K562 (cell line): Measurements from ENCODE around the gene ADAM10. TPM values are rescaled to one million over a fixed set of nuclear protein-coding genes. Genes with fewer than 3 reads are reported as not detected.

Experiments
- ATAC-seq: fragments of 200-7000 bp; cut with Tn5 transposase; 3 replicates; pipeline ENCODE4 v1.9.1; 2020; ENCODE audit warnings: moderate library complexity
- BruUV-seq: library from RNA; stranded (reverse); fragments of 400-500 nt; replicated peaks from 2 replicates; lab custom pipeline; 2021; lab: Mats Ljungman, UMichigan
- CTCF ChIA-PET: fragments of 300-600 bp; formaldehyde crosslinking; extraction: SDS; loops from one replicate; lab custom pipeline; 2021; ENCODE audit warnings: low intra/inter-chr PET ratio; lab: Yijun Ruan, JAX
- POLR2A ChIA-PET: fragments of 300-600, 350-650 bp; sonication (Branson Sonifier 250); formaldehyde crosslinking; extraction: SDS; loops from one replicate; lab custom pipeline; 2021; ENCODE audit warnings: antibody characterized with exemption, inconsistent platforms; lab: Yijun Ruan, JAX
- DNase-seq, 4 experiments: peaks; one replicate each; pipeline versions ENCODE4 v3.0.0 to v3.0.0-alpha.2; 2011 to 2018; ENCODE audit warnings: low spot score in 3 of 4, mixed read lengths in 3 of 4; ENCODE audit errors: extremely low read depth in 1 of 4
- FAIRE-seq: peaks from 2 replicates; lab custom pipeline; 2011; peaks lifted over from hg19 to GRCh38; lab: Jason Lieb, UNC
- H2AFZ ChIP-seq: 2 replicates; pipeline ENCODE4 v1.6.0; 2011; ENCODE audit warnings: low read depth, low read length, control low read depth, inconsistent platforms
- H3K27ac ChIP-seq: fragments of 200-600 bp; 3 replicates; pipeline ENCODE4 v1.8.0; 2011; ENCODE audit warnings: low read depth, mild to moderate bottlenecking, control low read depth, inconsistent platforms, low read length, moderate library complexity, mixed read lengths; ENCODE audit errors: extremely low read depth
- H3K27me3 ChIP-seq, 2 experiments: fragments of 300-600 bp in 1 of 2; 2 replicates in 1 of 2; 3 replicates in 1 of 2; pipeline versions ENCODE4 v1.6.0 to v1.8.0; 2011; ENCODE audit warnings: inconsistent platforms in 2 of 2, low read length in 2 of 2, mild to moderate bottlenecking in 1 of 2, mixed read lengths in 1 of 2, moderate library complexity in 1 of 2; ENCODE audit not compliant: control insufficient read depth in 2 of 2, insufficient read depth in 2 of 2
- H3K36me3 ChIP-seq: fragments of 300-600 bp; 3 replicates; pipeline ENCODE4 v1.8.0; 2011; ENCODE audit warnings: mild to moderate bottlenecking, low read length, inconsistent platforms; ENCODE audit not compliant: control insufficient read depth, insufficient read depth
- H3K4me1 ChIP-seq, 2 experiments: fragments of 200-600 bp in 1 of 2; replicated peaks in 1 of 2; 2 replicates in 1 of 2; 3 replicates in 1 of 2; pipeline versions ENCODE4 v1.5.1 to v1.8.0; 2011; ENCODE audit warnings: inconsistent platforms in 2 of 2, low read length in 2 of 2, mild to moderate bottlenecking in 1 of 2, mixed read lengths in 1 of 2, moderate library complexity in 1 of 2; ENCODE audit not compliant: control insufficient read depth in 2 of 2, insufficient read depth in 2 of 2
- H3K4me2 ChIP-seq: 2 replicates; pipeline ENCODE4 v1.6.1; 2011; ENCODE audit warnings: low read length, control low read depth, inconsistent platforms, mixed read lengths; ENCODE audit not compliant: insufficient read depth
- H3K4me3 ChIP-seq: fragments of 200-600 bp; sonication (generic), shearing (Covaris generic); 2 replicates; pipeline ENCODE4 v1.5.1; 2016; ENCODE audit warnings: control low read depth, inconsistent platforms
- H3K79me2 ChIP-seq: fragments of 200-600 bp; 3 replicates; pipeline ENCODE4 v1.8.0; 2011; ENCODE audit warnings: low read length, inconsistent platforms; ENCODE audit not compliant: control insufficient read depth, insufficient read depth
- H3K9ac ChIP-seq, 2 experiments: 2 replicates each; pipeline versions ENCODE4 v1.6.0 to v1.6.1; 2011; ENCODE audit warnings: low read depth in 2 of 2, low read length in 2 of 2, control low read depth in 1 of 2, inconsistent platforms in 1 of 2, mild to moderate bottlenecking in 1 of 2, mixed read lengths in 1 of 2; ENCODE audit not compliant: insufficient read depth in 1 of 2
- H3K9me1 ChIP-seq: one replicate; pipeline ENCODE4 v1.6.0; 2011; ENCODE audit warnings: inconsistent platforms, mild to moderate bottlenecking, low read length, moderate library complexity; ENCODE audit not compliant: control insufficient read depth, insufficient read depth
- H3K9me3 ChIP-seq: replicated peaks from 2 replicates; pipeline ENCODE4 v1.5.1; 2011; ENCODE audit warnings: low read depth, low read length, inconsistent platforms; ENCODE audit not compliant: control insufficient read depth, insufficient read depth
- H4K20me1 ChIP-seq: replicated peaks from 2 replicates; pipeline ENCODE4 v1.6.1; 2011; ENCODE audit warnings: low read length, inconsistent platforms, mixed read lengths; ENCODE audit not compliant: control insufficient read depth, insufficient read depth
- CCAR2 ChIP-seq: fragments of 200-400 bp; formaldehyde crosslinking; IDR thresholded peaks from 2 replicates; pipeline ENCODE4 v1.6.1; 2017; ENCODE audit warnings: mild to moderate bottlenecking, low read depth, low read length
- FOS ChIP-seq: IDR thresholded peaks from 3 replicates; pipeline ENCODE4 v1.6.1; 2011; ENCODE audit not compliant: insufficient read length; ENCODE audit errors: extremely low read depth
- KLF16 ChIP-seq: IDR thresholded peaks from 2 replicates; pipeline ENCODE4 v1.6.1; 2016; ENCODE audit warnings: antibody characterized with exemption
- NEUROD1 ChIP-seq: fragments of 150-350 bp; IDR thresholded peaks from 2 replicates; pipeline ENCODE4 v1.6.1; 2014; ENCODE audit warnings: borderline replicate concordance, low read length, low read depth; ENCODE audit not compliant: partially characterized antibody
- NFATC3 ChIP-seq: fragments of 450-650 bp; IDR thresholded peaks from 2 replicates; pipeline ENCODE4 v1.6.1; 2017; ENCODE audit warnings: mild to moderate bottlenecking
- PYGO2 ChIP-seq: fragments of 450-650 bp; IDR thresholded peaks from 2 replicates; pipeline ENCODE4 v1.6.1; 2016; ENCODE audit warnings: mild to moderate bottlenecking, missing genetic modification characterization, moderate library complexity, missing compliant biosample characterization
- SNIP1 ChIP-seq: fragments of 450-650 bp; IDR thresholded peaks from 2 replicates; pipeline ENCODE4 v1.7.1; 2017; ENCODE audit warnings: low read depth, mild to moderate bottlenecking
- TCF3 ChIP-seq: sonication (generic); formaldehyde crosslinking; IDR thresholded peaks from 2 replicates; pipeline ENCODE4 v1.4.0; 2020; ENCODE audit warnings: mild to moderate bottlenecking, missing genetic modification reagents
- TSC22D4 ChIP-seq: fragments of 450-650 bp; IDR thresholded peaks from 2 replicates; pipeline ENCODE4 v1.6.1; 2016; ENCODE audit warnings: missing genetic modification characterization, missing biosample characterization, control low read depth
- ZNF174 ChIP-seq: fragments of 250-450 bp; sonication (Bioruptor Pico); IDR thresholded peaks from 2 replicates; pipeline ENCODE4 v1.4.0; 2020; ENCODE audit warnings: mild to moderate bottlenecking
- ZNF277 ChIP-seq: fragments of 250-450 bp; sonication (Bioruptor Pico); IDR thresholded peaks from 2 replicates; pipeline ENCODE4 v1.8.0; 2022; ENCODE audit warnings: inconsistent platforms, mild to moderate bottlenecking, moderate library complexity, borderline replicate concordance
- ZNF436 ChIP-seq: fragments of 250-450, 450-650 bp; sonication (Bioruptor Pico); formaldehyde crosslinking; IDR thresholded peaks from 2 replicates; pipeline ENCODE4 v1.7.0; 2020; ENCODE audit warnings: mild to moderate bottlenecking
- ZNF639 ChIP-seq, 2 experiments: fragments of 200-800 bp in 1 of 2; sonication (Bioruptor generic) in 1 of 2; sonication (generic) in 1 of 2; formaldehyde crosslinking in 1 of 2; IDR thresholded peaks in 1 of 2; conservative IDR thresholded peaks in 1 of 2; 2 replicates each; pipeline versions ENCODE4 v1.5.0 to v1.6.1; 2016 to 2020; ENCODE audit warnings: missing compliant biosample characterization in 1 of 2, missing genetic modification characterization in 1 of 2, missing genetic modification reagents in 1 of 2
- WGBS: fragments of 100-300 bp; shearing (Covaris generic); methylation state at CpG from one replicate; pipeline ENCODE4 v1.1.6; 2016; ENCODE audit warnings: low coverage, mixed read lengths; ENCODE audit not compliant: insufficient coverage; ENCODE audit errors: missing lambda C conversion rate; 5-methylcytosine and 5-hydroxymethylcytosine counted together
- in situ Hi-C: fragments of 300-500 bp; cut with MboI; formaldehyde crosslinking; loops from 4 replicates; pipeline ENCODE4 v1.15.0; 2018; ENCODE audit warnings: inconsistent platforms, mixed read lengths
- intact Hi-C: fragments of 100-400 bp; cut with micrococcal nuclease; formaldehyde crosslinking; loops from 2 replicates; pipeline ENCODE4 v1.14.2; 2022
- polyA plus RNA-seq, 8 experiments: library from polyadenylated mRNA; depleted of rRNA in 4 of 8; stranded (reverse) in 5 of 8; unstranded in 3 of 8; fragments of >200 nt; fragmentation: Nextera tagmentation in 2 of 8; fragmentation: Illumina TruSeq in 1 of 8; extraction: Ambion mirVana in 2 of 8; extraction: Trizol in 1 of 8; gene quantifications; 2 replicates each; pipeline versions ENCODE4 v1.2.1 to v1.2.3, GENCODE V29; 2011 to 2014; ENCODE audit warnings: inconsistent platforms in 1 of 8, missing spikeins in 1 of 8
- total RNA-seq, 7 experiments: library from RNA; depleted of rRNA in 6 of 7; stranded (reverse); fragments of >200 nt in 6 of 7; fragmentation: Illumina TruSeq in 2 of 7; extraction: Trizol in 2 of 7; gene quantifications; 2 replicates each; pipeline versions ENCODE4 v1.2.1 to v1.2.3, GENCODE V29; 2011 to 2021; ENCODE audit warnings: low replicate concordance in 1 of 7
- TF ChIP-seq, protein P1 (sequence below): fragments of 250-450 bp; sonication (Bioruptor Pico); IDR thresholded peaks from 2 replicates; pipeline ENCODE4 v1.4.0; 2020; ENCODE audit warnings: mild to moderate bottlenecking, moderate library complexity

The ADAM10 gene
- total and polyA plus RNA-seq, 9 of the 15 experiments (the other 6 are each of a cell fraction or from before 2014, with no cell fraction given) = 11.9 to 152 (median 57.3) TPM

DNA sequence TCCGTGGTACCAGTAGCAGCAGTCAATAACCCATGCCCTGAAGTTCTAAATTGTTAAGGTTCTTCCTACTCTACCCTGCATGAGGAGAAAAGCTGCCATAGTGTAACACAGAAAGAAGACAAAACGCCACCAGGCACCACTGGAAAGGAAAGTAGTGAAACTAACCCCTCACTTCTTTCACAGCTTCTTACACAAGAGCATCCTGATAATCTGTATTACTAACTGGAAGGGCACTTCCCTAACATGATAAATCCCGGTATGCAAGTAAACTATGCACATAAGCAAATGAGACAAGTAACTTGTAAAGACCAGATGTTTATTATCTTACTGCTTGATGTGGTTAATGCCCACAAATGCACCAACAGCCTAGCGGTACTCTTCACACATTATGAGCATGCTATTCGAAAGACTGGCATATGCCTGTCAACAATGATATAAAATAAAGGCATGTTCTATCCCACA, 141.3 kb downstream of the ADAM10 start (continued):
- TF ChIP-seq, protein P1, sequence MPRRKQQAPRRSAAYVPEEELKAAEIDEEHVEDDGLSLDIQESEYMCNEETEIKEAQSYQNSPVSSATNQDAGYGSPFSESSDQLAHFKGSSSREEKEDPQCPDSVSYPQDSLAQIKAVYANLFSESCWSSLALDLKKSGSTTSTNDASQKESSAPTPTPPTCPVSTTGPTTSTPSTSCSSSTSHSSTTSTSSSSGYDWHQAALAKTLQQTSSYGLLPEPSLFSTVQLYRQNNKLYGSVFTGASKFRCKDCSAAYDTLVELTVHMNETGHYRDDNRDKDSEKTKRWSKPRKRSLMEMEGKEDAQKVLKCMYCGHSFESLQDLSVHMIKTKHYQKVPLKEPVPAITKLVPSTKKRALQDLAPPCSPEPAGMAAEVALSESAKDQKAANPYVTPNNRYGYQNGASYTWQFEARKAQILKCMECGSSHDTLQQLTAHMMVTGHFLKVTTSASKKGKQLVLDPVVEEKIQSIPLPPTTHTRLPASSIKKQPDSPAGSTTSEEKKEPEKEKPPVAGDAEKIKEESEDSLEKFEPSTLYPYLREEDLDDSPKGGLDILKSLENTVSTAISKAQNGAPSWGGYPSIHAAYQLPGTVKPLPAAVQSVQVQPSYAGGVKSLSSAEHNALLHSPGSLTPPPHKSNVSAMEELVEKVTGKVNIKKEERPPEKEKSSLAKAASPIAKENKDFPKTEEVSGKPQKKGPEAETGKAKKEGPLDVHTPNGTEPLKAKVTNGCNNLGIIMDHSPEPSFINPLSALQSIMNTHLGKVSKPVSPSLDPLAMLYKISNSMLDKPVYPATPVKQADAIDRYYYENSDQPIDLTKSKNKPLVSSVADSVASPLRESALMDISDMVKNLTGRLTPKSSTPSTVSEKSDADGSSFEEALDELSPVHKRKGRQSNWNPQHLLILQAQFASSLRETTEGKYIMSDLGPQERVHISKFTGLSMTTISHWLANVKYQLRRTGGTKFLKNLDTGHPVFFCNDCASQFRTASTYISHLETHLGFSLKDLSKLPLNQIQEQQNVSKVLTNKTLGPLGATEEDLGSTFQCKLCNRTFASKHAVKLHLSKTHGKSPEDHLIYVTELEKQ (CRISPR knock-in tag) = no peak
- TF ChIP-seq ZNF277 (CRISPR knock-in tag) = no peak
- TF ChIP-seq, all 486 proteins: peak for 0

DNA sequence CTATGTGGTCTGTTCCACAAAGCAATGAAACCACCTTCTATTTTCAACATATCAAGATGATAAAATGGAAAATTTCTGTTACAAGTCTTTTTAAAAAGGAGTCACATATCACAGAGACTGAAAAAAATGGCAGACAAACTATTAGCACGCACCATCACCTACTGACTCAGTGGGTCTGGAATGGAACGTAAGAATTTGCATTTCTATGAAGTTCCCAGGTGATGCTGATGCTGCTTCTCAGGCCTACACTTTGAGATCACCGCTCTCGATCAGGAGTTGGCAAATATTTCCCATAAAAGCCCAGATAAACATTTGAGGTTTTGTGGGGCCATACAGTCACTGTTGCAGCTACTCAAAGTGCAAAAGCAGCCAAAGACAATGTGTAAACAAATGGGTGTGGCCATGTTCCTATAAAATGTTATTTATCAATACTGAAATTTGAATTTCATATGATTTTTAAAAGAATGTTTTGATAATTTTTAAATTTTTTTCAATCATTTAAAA, 142.9 kb downstream of the ADAM10 start:
- 88% methylated on average over 4 of the region's 4 CpGs for WGBS
- no peak for TF ChIP-seq ZNF174 (CRISPR knock-in tag)
- no peak for TF ChIP-seq NFATC3
- TF ChIP-seq PYGO2 (tag) = no peak
- TF ChIP-seq ZNF436 (CRISPR knock-in tag) = no peak
- no peak for TF ChIP-seq FOS
- no peak for TF ChIP-seq CCAR2
- no peak for TF ChIP-seq NEUROD1
- TF ChIP-seq SNIP1 = no peak
- TF ChIP-seq ZNF639 (CRISPR knock-in tag; conservative IDR thresholded peaks at IDR 0.05 in 1 of 2, IDR thresholded peaks at IDR 0.05 in 1 of 2) = no peak
- TF ChIP-seq KLF16 = no peak
- no peak for TF ChIP-seq TCF3
- TF ChIP-seq TSC22D4 (tag) = no peak

More for the DNA sequence above, 142.9 kb downstream of the ADAM10 start:
- no TSS peak for BruUV-seq
- no peak overlapping the region for H3K9ac ChIP-seq
- FAIRE-seq (no peak), ATAC-seq (no peak), DNase-seq (no peak)
- H3K9me3 ChIP-seq = no peaks in the 10 kb centered on the region
- no peak overlapping the region for H2AFZ ChIP-seq
- H3K27me3 ChIP-seq = no peaks in the 10 kb centered on the region
- H4K20me1 ChIP-seq = no peaks in the 10 kb centered on the region
- no peaks in the 10 kb centered on the region for H3K9me1 ChIP-seq
- no peak overlapping the region for H3K4me2 ChIP-seq
- in situ Hi-C loops (no loop called here), intact Hi-C loops (no loop called here)
- H3K79me2 ChIP-seq = no peaks in the 10 kb centered on the region; the same call in 2 of the 3 replicates
- CTCF ChIA-PET = no interaction called here
- H3K4me3 ChIP-seq = no peak overlapping the region
- no peaks in the 10 kb centered on the region for H3K4me1 ChIP-seq
- POLR2A ChIA-PET = interaction anchor here (0.5 kb wide), 1 partner anchor 197 kb away, joined by 4 read pairs; no protein-coding TSS in a partner anchor
- no peak overlapping the region for H3K27ac ChIP-seq
- H3K36me3 ChIP-seq = peaks cover 45% of the 10 kb centered on the region
